ES-I3 (cell line): ENCODE measurements around the gene BMP10.

Experiments
- H3K36me3 ChIP-seq: 2 replicates; pipeline ENCODE4 v1.6.1; 2013; ENCODE audit warnings: mild to moderate bottlenecking, low read length, control low read depth, moderate library complexity; ENCODE audit not compliant: insufficient read depth
- H3K4me1 ChIP-seq: 2 replicates; pipeline ENCODE4 v1.6.1; 2013; ENCODE audit warnings: mild to moderate bottlenecking, control low read depth, low read length; ENCODE audit not compliant: insufficient read depth
- H3K9ac ChIP-seq: 2 replicates; pipeline ENCODE4 v1.6.1; 2013; ENCODE audit warnings: low read depth, mild to moderate bottlenecking, low read length, moderate library complexity
- H3K9me3 ChIP-seq: 2 replicates; pipeline ENCODE4 v1.6.1; 2013; ENCODE audit warnings: mild to moderate bottlenecking, low read length, moderate library complexity; ENCODE audit not compliant: control insufficient read depth, insufficient read depth

BMP10 gene

DNA sequence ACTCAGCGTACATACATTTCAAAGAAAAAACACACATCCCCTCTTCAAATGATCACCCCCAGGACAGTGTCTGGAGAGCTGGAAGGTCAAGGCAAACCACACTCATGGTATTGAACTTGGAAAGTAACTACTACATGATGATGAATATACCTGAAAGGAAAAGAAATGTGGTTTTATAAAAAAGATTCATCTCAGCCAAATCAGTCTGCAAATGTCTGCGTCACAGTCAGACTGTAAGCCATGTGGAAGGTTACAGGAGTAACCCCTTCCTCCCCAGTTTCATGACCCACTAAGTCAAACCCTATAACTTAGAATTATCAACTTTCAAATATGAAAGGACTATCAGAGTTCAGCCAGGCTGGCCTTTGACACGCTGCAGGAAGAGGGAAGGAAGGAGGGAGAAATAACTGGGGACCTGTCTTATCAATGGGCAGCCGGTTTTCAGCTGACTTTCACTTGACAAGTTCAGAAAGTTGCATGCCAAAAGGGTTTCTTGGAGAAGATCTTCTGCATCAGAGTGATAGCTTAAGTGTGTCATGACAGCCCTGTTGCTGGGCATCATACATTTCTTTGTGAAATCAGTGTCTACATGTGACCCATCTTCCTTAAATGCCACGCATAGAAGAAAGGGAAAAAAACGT lies 7.0 kb upstream of the BMP10 start:
- Histone ChIP-seq H3K9me3 (no peaks in the 10 kb centered on the region), H3K9ac (no peak overlapping the region), H3K36me3 (no peaks in the 10 kb centered on the region), H3K4me1 (no peaks in the 10 kb centered on the region)

- H3K9ac ChIP-seq = no peak overlapping the region
- no peaks in the 10 kb centered on the region for H3K36me3 ChIP-seq
- no peaks in the 10 kb centered on the region for H3K9me3 ChIP-seq
- H3K4me1 ChIP-seq = no peaks in the 10 kb centered on the region
Measured at GRCh38 chr2:68877079-68877772, 6.0 kb upstream of the BMP10 start.

DNA sequence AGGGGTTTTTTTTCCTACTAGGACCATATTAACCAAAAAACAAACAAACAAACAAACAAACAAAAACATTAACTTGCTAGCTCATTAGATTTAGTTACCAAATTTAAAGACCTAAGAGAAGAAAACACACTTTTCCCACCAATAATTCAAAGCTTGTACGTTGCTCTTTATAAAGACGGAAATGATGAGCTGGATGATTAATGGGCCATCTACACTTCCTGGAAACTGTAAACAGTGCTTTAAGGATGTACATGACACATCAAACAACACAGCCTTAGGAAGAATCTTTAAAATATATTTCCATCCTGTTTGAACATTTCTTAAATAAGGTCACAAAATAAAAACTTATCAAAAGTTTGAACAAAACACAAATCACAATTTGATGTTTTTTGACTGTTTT lies 982 bp downstream of the BMP10 start:
- Histone ChIP-seq H3K4me1 (no peaks in the 10 kb centered on the region), H3K9ac (no peak overlapping the region)

GRCh38 chr2:68865108-68865507 lies 6.1 kb downstream of the BMP10 start:
- no peaks in the 10 kb centered on the region; the same call in 1 of the 2 replicates for H3K4me1 ChIP-seq
- no peaks in the 10 kb centered on the region for H3K36me3 ChIP-seq
- no peaks in the 10 kb centered on the region for H3K9me3 ChIP-seq
- H3K9ac ChIP-seq = no peak overlapping the region

More for the DNA sequence above, 982 bp downstream of the BMP10 start:
- Histone ChIP-seq H3K36me3 (no peaks in the 10 kb centered on the region), H3K9me3 (no peaks in the 10 kb centered on the region)

DNA sequence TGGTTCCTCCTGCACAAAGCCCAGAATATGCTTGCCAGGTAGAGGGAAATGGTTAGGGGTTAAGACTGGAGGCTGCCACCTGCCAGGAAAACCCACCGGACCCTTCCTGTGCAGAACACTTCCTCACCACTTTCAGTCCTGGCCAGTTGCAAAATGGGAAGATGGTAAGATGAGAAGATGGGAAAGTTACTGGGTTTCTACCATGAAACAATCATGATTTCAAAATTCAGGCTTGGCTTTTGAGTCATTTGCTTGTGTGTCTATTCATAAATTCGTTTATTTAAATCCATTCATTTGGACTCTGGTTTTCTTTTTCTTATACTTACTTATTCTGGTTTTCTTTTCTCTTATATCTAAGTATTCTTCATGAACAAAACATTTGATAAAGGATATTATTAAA lies 7.2 kb downstream of the BMP10 start:
- H3K36me3 ChIP-seq = no peaks in the 10 kb centered on the region

DNA sequence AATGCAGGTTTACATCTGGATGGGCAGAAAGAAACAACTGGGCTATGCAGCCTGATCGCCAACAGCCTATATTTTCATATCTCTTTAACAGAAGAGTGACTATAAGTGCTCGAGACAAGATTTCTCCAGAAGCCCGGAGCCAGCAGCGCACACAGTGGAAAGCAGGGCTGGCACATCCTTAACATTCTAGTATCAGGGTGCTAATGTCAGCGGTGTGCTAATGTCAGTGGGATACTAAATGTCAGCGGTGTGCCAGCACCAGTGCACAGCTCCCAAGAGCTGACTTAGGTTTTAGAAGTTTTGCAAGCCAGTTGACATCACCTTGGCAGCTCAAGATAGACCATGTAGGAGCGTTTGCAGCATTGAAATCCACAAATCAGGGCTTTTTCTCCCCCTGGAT lies 8.3 kb downstream of the BMP10 start:
- Histone ChIP-seq H3K4me1 (no peaks in the 10 kb centered on the region; the same call in 1 of the 2 replicates), H3K36me3 (no peaks in the 10 kb centered on the region), H3K9me3 (no peaks in the 10 kb centered on the region), H3K9ac (no peak overlapping the region)

More for the DNA sequence above, 7.2 kb downstream of the BMP10 start:
- no peaks in the 10 kb centered on the region for H3K9me3 ChIP-seq
- H3K9ac ChIP-seq = no peak overlapping the region
- no peaks in the 10 kb centered on the region; the same call in 1 of the 2 replicates for H3K4me1 ChIP-seq

- Histone ChIP-seq H3K4me1 (no peaks in the 10 kb centered on the region; the same call in 1 of the 2 replicates), H3K36me3 (no peaks in the 10 kb centered on the region), H3K9ac (no peak overlapping the region), H3K9me3 (no peaks in the 10 kb centered on the region)
Measured at GRCh38 chr2:68861330-68861729, 9.9 kb downstream of the BMP10 start.

- H3K9ac ChIP-seq = no peak overlapping the region
- H3K4me1 ChIP-seq = no peaks in the 10 kb centered on the region; the same call in 1 of the 2 replicates
- no peaks in the 10 kb centered on the region for H3K9me3 ChIP-seq
- no peaks in the 10 kb centered on the region for H3K36me3 ChIP-seq
Measured at GRCh38 chr2:68860111-68860510, 11.1 kb downstream of the BMP10 start.

- no peaks in the 10 kb centered on the region; the same call in 1 of the 2 replicates for H3K4me1 ChIP-seq
- H3K36me3 ChIP-seq = no peaks in the 10 kb centered on the region
- no peak overlapping the region for H3K9ac ChIP-seq
- H3K9me3 ChIP-seq = no peaks in the 10 kb centered on the region
Measured at GRCh38 chr2:68857855-68858456, 13.2 kb downstream of the BMP10 start.

DNA sequence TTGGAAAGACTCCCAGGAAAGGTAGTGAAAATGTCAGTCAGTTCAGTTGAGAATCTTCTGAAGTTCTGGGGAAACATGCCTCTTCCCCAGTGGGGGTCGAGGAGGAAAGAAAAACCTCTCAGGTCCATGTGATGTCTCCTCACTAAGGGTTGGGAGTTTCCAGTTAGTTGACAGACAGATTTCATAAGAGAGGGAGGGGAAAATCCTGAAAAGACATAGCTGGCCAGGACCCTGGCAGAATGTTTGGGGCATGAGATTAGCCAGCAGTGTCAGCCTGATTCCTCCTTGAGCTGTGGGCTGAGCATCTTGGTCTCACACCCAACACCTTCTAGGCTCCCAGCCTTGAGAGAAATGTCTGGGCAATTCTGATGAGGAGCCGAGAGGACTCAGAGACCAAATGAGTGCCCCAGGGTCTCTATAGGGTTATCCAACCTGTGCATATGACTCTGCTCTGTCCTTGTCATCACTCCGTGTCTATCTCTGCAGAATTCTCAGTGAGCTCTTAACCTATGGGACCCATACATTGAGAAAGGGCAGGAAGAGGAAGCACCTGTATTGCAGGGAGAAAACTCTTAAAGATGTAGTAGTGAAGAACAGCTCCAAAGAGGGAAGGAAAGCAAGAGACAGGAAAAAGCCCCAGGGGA lies 13.9 kb downstream of the BMP10 start:
- H3K36me3 ChIP-seq = no peaks in the 10 kb centered on the region
- H3K9me3 ChIP-seq = no peaks in the 10 kb centered on the region
- no peaks in the 10 kb centered on the region for H3K4me1 ChIP-seq
- no peak overlapping the region for H3K9ac ChIP-seq

DNA sequence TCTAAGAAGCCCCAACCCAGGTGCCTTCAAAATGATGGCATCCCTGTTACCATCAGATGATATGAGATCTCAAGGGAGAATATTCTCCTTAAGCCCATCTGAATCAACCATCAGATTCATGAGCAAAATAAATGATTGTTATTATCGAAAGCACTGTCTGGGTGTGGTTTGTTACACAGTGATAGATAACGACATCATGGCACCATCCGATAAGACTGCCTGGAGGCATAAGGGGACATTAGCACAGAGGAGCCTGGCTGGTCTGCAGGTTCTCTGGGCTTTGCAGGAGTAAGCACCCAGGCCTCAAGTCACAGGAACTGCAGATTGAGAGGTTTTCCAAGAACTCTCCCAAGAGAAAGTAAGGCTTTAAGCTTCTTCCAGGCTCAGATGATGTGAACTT lies 15.6 kb downstream of the BMP10 start:
- H3K4me1 ChIP-seq = no peaks in the 10 kb centered on the region
- H3K36me3 ChIP-seq = no peaks in the 10 kb centered on the region
- H3K9me3 ChIP-seq = no peaks in the 10 kb centered on the region
- H3K9ac ChIP-seq = no peak overlapping the region

- H3K36me3 ChIP-seq = no peaks in the 10 kb centered on the region
- no peak overlapping the region for H3K9ac ChIP-seq
- no peaks in the 10 kb centered on the region for H3K9me3 ChIP-seq
- H3K4me1 ChIP-seq = no peaks in the 10 kb centered on the region
Measured at GRCh38 chr2:68854476-68854875, 16.7 kb downstream of the BMP10 start.

DNA sequence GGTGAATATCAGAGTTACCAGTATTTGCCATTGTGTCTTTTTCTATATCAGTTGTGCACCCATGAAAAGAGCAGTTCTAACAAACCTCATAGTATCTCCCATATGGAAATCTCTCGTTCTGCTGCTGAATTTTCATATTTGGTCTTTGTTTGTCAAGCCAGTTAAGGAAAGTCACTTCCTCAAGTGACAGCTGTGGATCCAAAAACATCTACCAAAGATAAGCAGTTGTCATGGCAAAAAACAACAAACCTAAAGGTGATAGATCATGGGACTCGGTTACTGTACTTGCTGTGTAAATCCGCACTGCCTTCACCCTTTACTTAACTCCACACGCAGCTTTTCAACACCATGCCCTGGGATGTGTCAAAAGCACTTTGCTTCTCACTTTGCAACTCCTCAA lies 17.3 kb downstream of the BMP10 start:
- H3K9ac ChIP-seq = no peak overlapping the region
- no peaks in the 10 kb centered on the region for H3K4me1 ChIP-seq
- H3K36me3 ChIP-seq = no peaks in the 10 kb centered on the region
- no peaks in the 10 kb centered on the region for H3K9me3 ChIP-seq

DNA sequence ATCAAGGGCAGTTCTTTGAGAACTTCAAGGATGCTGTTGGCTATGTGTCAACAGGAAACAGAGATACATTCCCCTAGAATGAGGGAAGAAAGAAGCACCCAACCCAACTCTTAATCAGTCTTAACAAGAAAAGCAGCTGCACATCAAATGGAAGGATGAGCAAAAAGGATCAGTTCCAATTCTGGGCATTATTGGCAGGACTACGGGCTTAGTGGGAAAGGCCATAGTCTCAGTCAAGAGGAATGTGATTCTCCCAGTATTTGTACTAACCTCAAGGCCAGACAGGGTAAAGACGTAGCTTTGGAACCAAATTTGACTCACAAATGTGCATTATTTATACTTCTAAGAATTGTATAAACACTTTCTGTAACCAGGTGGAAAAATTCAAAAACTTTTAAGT lies 18.2 kb downstream of the BMP10 start:
- Histone ChIP-seq H3K36me3 (no peaks in the 10 kb centered on the region), H3K4me1 (no peaks in the 10 kb centered on the region), H3K9ac (no peak overlapping the region), H3K9me3 (no peaks in the 10 kb centered on the region)
